HL-60 (cell line): ENCODE data around the gene TREH.
A peak's percentile ranks its signal among the peaks of the same experiment; 100 is the strongest.

Experiments
- DNase-seq, 2 experiments: peaks; one replicate each; pipeline ENCODE4 v3.0.0-alpha.2; 2010 to 2020; ENCODE audit warnings: low read depth in 1 of 2, low spot score in 1 of 2
- H3K27ac ChIP-seq: fragments of 250-450 bp; sonication (Bioruptor Pico); replicated peaks from 2 replicates; pipeline ENCODE4 v1.5.1; 2020; ENCODE audit warnings: mild to moderate bottlenecking, moderate library complexity
- H3K27me3 ChIP-seq: fragments of 250-450 bp; sonication (Bioruptor Pico); 2 replicates; pipeline ENCODE4 v1.5.1; 2021; ENCODE audit warnings: mild to moderate bottlenecking, moderate library complexity; ENCODE audit not compliant: insufficient read depth, poor library complexity, severe bottlenecking
- H3K4me3 ChIP-seq: replicated peaks from 2 replicates; pipeline ENCODE4 v1.5.1; 2011; ENCODE audit warnings: mild to moderate bottlenecking, control low read depth, low read length; ENCODE audit not compliant: insufficient read depth
- CTCF ChIP-seq: IDR thresholded peaks from one replicate; pipeline ENCODE4 v1.5.1; 2011; ENCODE audit warnings: low read length, control low read depth, inconsistent platforms; ENCODE audit not compliant: insufficient read depth
- GABPA ChIP-seq: IDR thresholded peaks from 2 replicates; pipeline ENCODE4 v1.6.1; 2012; ENCODE audit warnings: low read depth
- POLR2AphosphoS5 ChIP-seq: IDR thresholded peaks from 2 replicates; pipeline ENCODE4 v1.6.1; 2012; ENCODE audit warnings: low read depth
- REST ChIP-seq: IDR thresholded peaks from 2 replicates; pipeline ENCODE4 v1.6.1; 2012; ENCODE audit warnings: low read depth; ENCODE audit not compliant: insufficient replicate concordance
- SPI1 ChIP-seq: IDR thresholded peaks from 2 replicates; pipeline ENCODE4 v1.6.1; 2012; ENCODE audit warnings: low read depth, mild to moderate bottlenecking, borderline replicate concordance

TREH gene

GRCh38 chr11:118660681-118661424 is 18.6 kb downstream of the TREH start:
- no peak for DNase-seq
- H3K27me3 ChIP-seq, result peaks cover 2% of the 10 kb centered on the region
- H3K4me3 ChIP-seq, result no peak overlapping the region
- TF ChIP-seq CTCF (no peak), POLR2AphosphoS5 (no peak), REST (no peak), SPI1 (no peak), GABPA (no peak)
- H3K27ac ChIP-seq, result no peak overlapping the region

DNA sequence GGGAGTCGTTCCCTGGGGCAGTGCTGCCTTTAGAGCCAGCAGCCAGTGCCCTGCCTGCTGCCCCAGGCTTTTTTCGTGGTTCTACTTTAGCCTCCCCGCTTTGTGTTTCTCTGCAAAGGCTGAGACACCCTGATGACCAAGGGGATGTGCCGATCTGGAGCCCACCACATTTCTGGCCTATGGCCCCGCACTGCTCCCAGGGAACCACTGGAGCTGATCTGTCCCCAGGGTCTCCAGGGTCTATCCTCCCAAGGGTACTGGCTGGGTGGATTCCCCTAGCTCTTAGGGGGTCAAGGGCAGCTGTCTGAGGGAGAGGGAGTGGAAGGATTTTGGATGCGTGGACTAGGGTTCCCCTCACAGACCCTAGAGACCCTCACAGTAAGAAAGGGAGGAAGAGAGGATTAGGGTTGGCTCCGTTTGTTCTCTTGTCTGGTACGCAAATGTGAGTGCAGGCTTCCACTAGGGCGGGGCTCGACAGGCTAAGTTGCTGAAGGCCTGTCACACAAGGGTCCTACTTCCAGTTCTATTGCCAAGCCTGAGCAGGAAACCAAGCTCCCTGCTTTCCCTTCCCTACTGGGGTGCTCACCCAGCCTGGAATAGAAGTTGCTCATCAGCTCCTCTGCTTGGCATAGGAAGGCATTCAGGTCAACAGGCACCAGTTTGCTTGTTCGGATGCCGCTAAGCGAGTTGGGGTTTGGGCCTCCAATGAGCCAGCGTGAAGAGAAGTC is 19.3 kb downstream of the TREH start:
- no peak for DNase-seq
- TF ChIP-seq CTCF, result no peak
- no peak for TF ChIP-seq SPI1
- TF ChIP-seq POLR2AphosphoS5, result no peak
- TF ChIP-seq REST, result no peak
- TF ChIP-seq GABPA, result no peak
- H3K27me3 ChIP-seq, result peaks cover 2% of the 10 kb centered on the region
- H3K4me3 ChIP-seq, result no peak overlapping the region
- H3K27ac ChIP-seq, result no peak overlapping the region

GRCh38 chr11:118659314-118659952 is 20.0 kb downstream of the TREH start:
- H3K27ac ChIP-seq, result no peak overlapping the region
- TF ChIP-seq REST, result no peak
- TF ChIP-seq CTCF, result peak; percentile 67
- H3K27me3 ChIP-seq, result peaks cover 2% of the 10 kb centered on the region
- peak; percentile 64 to 84 for DNase-seq
- no peak overlapping the region for H3K4me3 ChIP-seq
